Measurements from ENCODE around the gene PKP3. TPM values are rescaled to one million over a fixed set of nuclear protein-coding genes. Genes with fewer than 3 reads are reported as not detected.

Gene PKP3
- total and polyA plus RNA-seq, 9 of the 15 experiments (the other 6 are each of a cell fraction or from before 2014, with no cell fraction given): 0.11 to 110 (median 30.7) TPM

DNA sequence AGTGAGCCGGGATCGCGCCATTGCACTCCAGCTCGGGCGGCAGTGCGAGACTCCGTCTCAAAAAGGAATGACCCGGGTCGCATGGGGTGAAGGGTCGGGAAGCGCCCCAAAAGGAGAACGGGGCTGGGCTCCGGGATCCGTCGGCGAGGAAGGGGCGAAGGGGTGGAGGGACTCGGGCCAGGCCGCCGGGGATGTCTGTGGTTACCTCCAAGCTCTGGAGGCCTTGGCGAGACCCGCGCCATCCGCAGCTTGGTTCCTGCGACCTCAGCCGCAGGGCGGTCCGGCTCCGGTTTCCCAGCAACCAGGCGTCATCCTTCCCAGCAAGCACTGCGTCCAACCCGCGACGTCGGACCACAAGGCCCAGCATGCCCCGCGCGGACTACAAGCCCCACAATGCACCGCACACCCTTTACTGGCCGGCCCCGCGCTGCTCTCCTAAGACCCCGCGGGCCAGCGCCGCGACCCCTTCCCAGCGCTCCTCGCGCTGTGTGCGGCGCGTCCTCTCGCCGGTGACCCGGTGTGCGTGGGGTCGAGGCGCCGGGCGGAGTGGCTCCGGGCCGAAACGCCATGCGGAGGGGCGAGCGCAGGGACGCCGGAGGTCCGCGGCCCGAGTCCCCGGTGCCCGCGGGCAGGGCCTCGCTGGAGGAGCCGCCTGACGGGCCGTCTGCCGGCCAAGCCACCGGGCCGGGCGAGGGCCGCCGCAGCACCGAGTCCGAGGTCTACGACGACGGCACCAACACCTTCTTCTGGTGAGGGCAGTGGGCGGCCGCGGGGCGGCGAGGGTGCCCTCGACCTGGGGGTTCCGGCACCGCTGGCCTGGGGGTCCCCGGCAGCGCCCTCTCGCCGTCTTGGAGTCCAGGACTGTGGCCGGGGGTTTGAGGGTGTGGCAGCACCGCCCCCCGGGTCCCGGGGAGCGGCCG, 56.1 kb downstream of the PKP3 start, which contains the start of gene PTDSS2 (continued):
- TF ChIP-seq, protein P1, sequence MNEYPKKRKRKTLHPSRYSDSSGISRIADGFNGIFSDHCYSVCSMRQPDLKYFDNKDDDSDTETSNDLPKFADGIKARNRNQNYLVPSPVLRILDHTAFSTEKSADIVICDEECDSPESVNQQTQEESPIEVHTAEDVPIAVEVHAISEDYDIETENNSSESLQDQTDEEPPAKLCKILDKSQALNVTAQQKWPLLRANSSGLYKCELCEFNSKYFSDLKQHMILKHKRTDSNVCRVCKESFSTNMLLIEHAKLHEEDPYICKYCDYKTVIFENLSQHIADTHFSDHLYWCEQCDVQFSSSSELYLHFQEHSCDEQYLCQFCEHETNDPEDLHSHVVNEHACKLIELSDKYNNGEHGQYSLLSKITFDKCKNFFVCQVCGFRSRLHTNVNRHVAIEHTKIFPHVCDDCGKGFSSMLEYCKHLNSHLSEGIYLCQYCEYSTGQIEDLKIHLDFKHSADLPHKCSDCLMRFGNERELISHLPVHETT (CRISPR knock-in tag; conservative IDR thresholded peaks at IDR 0.05 in 1 of 2, IDR thresholded peaks at IDR 0.05 in 1 of 2): peak; percentile 21 to 73; a peak in 2 of 4 replicates
- no peak for TF ChIP-seq SP2 (IDR thresholded peaks at IDR 0.05; ENCODE audit: extremely low read depth, low read depth, low read length, poor library complexity, severe bottlenecking)
- no peak for TF ChIP-seq ZNF311 (CRISPR knock-in tag; IDR thresholded peaks at IDR 0.05)
- no peak for TF ChIP-seq LEF1 (IDR thresholded peaks at IDR 0.05)
- TF ChIP-seq, protein P2, sequence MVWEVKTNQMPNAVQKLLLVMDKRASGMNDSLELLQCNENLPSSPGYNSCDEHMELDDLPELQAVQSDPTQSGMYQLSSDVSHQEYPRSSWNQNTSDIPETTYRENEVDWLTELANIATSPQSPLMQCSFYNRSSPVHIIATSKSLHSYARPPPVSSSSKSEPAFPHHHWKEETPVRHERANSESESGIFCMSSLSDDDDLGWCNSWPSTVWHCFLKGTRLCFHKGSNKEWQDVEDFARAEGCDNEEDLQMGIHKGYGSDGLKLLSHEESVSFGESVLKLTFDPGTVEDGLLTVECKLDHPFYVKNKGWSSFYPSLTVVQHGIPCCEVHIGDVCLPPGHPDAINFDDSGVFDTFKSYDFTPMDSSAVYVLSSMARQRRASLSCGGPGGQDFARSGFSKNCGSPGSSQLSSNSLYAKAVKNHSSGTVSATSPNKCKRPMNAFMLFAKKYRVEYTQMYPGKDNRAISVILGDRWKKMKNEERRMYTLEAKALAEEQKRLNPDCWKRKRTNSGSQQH (CRISPR knock-in tag; IDR thresholded peaks at IDR 0.05): no peak
- TF ChIP-seq SOX6 (IDR thresholded peaks at IDR 0.05): 0 out of 2 replicates have a peak, but pooled peaks have one; percentile 16
- TF ChIP-seq ZNF354B (CRISPR knock-in tag; IDR thresholded peaks at IDR 0.05): no peak
- TF ChIP-seq MAZ (CRISPR knock-in tag; conservative IDR thresholded peaks at IDR 0.05 in 1 of 2, IDR thresholded peaks at IDR 0.05 in 1 of 2): peak in 1 of 2 experiments; percentile 67; a peak in 1 of 4 replicates
- TF ChIP-seq, protein P3, sequence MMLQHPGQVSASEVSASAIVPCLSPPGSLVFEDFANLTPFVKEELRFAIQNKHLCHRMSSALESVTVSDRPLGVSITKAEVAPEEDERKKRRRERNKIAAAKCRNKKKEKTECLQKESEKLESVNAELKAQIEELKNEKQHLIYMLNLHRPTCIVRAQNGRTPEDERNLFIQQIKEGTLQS (IDR thresholded peaks at IDR 0.05): no peak
- TF ChIP-seq, protein P3 (CRISPR knock-in tag; conservative IDR thresholded peaks at IDR 0.05): no peak
- peak in 1 of 2 experiments; percentile 37; a peak in 1 of 4 replicates for TF ChIP-seq KDM4B (IDR thresholded peaks at IDR 0.05; ENCODE audit: borderline replicate concordance in 2 of 2, low read depth in 1 of 2)
- TF ChIP-seq, protein P4, sequence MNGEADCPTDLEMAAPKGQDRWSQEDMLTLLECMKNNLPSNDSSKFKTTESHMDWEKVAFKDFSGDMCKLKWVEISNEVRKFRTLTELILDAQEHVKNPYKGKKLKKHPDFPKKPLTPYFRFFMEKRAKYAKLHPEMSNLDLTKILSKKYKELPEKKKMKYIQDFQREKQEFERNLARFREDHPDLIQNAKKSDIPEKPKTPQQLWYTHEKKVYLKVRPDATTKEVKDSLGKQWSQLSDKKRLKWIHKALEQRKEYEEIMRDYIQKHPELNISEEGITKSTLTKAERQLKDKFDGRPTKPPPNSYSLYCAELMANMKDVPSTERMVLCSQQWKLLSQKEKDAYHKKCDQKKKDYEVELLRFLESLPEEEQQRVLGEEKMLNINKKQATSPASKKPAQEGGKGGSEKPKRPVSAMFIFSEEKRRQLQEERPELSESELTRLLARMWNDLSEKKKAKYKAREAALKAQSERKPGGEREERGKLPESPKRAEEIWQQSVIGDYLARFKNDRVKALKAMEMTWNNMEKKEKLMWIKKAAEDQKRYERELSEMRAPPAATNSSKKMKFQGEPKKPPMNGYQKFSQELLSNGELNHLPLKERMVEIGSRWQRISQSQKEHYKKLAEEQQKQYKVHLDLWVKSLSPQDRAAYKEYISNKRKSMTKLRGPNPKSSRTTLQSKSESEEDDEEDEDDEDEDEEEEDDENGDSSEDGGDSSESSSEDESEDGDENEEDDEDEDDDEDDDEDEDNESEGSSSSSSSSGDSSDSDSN (IDR thresholded peaks at IDR 0.05; ENCODE audit: borderline replicate concordance in 1 of 2, low read depth in 2 of 2, low read length in 2 of 2): no peak; a peak in 1 of 4 replicates
- TF ChIP-seq ZNF253 (CRISPR knock-in tag; conservative IDR thresholded peaks at IDR 0.05): no peak
- TF ChIP-seq ELF2 (CRISPR knock-in tag; IDR thresholded peaks at IDR 0.05): no peak
- TF ChIP-seq ZNF134 (CRISPR knock-in tag; conservative IDR thresholded peaks at IDR 0.05): no peak
- TF ChIP-seq FOXJ2 (tag; IDR thresholded peaks at IDR 0.05): peak; percentile 56; the same call in 1 of the 2 replicates
- no peak for TF ChIP-seq BRCA1 (IDR thresholded peaks at IDR 0.05)
- TF ChIP-seq BRCA1 (CRISPR knock-in tag; IDR thresholded peaks at IDR 0.05): 0 out of 2 replicates have a peak, but pooled peaks have one; percentile 55
- no peak for TF ChIP-seq SMARCE1 (IDR thresholded peaks at IDR 0.05)
- no peak for TF ChIP-seq PTRF (tag; IDR thresholded peaks at IDR 0.05)
- 0 out of 2 replicates have a peak, but pooled peaks have one; percentile 29 for TF ChIP-seq GABPA (tag; conservative IDR thresholded peaks at IDR 0.05; ENCODE audit: low read depth)

Measured in K562 (cell line).